HG02885 (cell line): Measurements from ENCODE around the gene CCNG2.
A peak's percentile ranks its signal among the peaks of the same experiment; 100 is the strongest.

Source experiments
- ATAC-seq: cut with Tn5 transposase; IDR thresholded peaks from one replicate; pipeline ENCODE4 v1.9.1; 2021; ENCODE audit warnings: mild to moderate bottlenecking; ENCODE audit not compliant: unreplicated experiment, poor library complexity

The CCNG2 gene

DNA sequence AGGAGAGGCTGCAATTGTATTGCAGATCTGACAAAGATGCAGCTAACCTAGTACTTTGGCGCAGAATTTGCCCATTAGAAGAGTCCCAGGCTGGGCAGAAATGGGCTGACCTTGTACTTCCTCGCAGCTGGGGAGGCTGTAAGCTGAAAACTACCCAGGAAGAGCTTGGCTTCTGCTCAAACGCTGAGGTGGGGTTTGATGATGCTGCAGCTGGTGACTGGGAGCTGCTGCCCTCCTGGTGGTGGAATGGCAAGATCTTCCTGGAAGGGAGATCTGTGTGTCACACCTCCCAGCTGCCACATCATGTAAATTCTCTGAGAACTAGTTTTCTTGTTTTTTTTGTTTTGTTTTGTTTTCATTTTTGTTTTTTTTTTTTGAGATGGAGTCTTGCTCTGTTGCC is 17.4 kb downstream of the CCNG2 start:
- ATAC-seq: no peak

DNA sequence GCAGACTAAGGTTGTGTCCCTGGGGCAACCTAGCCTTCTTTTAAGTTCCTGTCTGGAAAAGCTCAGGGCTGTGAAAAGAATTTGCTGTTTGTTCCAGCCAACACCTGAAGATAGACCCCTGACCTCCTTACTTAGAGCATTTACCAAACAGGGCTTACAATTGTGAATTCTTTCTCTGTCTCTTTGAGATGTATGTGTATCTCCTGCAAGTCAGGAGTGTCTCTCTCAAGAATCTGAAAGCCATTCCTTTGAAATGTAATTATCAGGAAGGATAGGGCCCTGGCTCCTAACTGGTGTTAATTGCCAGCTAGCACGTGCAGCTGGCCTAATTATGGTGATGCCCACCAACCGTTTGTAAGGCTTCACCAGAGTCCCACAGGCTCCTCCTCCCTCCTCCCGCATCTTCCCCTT is 18.2 kb downstream of the CCNG2 start:
- no peak for ATAC-seq

DNA sequence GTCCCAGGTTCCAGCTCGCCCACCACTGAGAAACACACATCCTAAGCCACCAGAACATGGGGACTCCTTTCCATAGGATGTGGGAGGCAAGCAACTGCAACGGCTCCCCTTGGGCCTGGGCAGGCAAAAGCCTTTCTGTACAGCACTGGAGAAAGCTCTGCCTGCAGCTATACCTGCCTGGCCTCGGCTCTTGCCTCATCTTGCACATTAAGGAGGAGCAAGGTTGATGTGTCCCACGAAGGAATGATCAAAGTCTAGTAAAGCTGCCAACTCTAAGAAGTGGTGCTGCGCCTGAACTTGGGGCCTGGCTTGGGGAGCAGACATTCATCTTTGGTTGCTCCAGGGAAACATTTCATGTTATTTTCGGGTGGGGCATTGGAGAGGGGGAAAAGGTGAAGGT is 19.6 kb downstream of the CCNG2 start:
- ATAC-seq: no peak

DNA sequence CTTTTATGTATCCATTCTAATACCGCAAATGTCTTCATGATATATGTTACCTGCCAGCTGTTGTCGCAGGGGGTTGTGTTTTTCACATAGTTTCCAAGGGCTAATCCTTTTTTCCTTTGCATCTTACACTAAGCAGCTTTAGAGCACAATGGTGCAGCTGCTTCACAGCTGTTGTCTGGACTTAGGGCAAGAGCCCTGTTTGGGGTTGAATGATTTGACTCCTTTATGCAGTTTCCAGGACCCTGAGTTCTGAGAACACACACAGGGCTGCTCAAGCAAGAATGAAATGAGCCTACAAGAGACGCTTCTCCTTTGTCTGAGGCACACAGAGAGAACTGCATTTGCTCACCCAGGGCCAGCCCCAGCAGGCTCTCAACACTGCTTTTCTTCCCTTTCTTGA is 20.2 kb downstream of the CCNG2 start:
- no peak for ATAC-seq

DNA sequence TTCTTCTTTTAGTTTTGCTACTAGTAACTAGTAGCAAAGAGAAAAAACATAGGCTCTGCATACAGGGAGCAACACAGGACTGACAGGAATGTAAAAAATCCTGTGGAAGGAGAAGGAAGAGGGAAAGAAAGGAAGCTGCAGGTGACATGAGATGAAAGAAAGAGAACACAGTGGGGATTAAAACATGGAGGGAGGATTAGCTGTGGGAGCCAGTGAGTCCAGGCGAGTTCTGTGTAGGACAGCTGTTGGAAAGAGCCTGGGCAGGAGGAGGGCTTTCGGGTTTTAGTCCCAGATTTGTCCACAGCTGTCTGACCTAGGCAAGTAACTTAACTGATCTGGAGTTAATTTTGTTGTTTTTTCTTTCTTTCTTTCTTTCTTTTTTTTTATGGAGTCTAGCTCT is 21.6 kb downstream of the CCNG2 start:
- ATAC-seq: no peak

DNA sequence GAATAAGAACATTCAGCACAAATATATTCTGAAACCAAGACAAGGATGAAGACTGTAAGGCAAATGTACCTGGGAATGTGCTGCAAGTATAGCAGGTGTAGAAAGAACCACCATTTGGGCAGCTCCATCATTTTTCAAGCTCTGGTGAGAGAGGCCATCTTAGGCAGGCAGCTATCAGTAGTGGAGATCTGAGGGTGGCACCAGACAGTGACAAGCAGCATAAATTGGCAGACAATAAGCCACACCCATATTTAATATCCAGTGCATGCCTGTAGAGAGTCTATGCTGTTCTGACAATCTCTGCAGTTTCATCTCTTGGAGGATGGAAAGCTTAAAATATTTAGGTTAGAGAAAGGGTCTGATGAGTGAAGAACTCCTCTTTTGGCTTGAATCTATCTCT is 22.5 kb downstream of the CCNG2 start:
- no peak for ATAC-seq

DNA sequence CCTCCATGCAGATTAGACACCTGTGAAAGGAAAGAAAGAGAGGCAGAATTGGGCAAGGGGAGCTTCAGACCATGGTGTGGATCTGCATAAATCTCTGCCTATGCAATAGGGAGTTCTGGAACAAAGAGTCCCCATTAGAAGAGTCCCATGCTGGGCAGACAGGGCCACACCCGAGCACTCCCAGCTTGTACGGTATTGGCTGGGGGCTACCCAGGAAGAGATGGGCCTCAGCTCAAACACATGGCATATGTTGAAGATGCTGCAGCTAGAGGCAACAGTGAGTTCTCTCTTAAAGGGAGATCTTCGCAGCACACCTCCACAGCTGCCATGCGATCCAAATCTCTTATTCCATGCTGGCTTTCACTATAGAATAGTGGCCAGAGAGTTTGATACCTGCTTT is 24.7 kb downstream of the CCNG2 start:
- ATAC-seq: no peak

DNA sequence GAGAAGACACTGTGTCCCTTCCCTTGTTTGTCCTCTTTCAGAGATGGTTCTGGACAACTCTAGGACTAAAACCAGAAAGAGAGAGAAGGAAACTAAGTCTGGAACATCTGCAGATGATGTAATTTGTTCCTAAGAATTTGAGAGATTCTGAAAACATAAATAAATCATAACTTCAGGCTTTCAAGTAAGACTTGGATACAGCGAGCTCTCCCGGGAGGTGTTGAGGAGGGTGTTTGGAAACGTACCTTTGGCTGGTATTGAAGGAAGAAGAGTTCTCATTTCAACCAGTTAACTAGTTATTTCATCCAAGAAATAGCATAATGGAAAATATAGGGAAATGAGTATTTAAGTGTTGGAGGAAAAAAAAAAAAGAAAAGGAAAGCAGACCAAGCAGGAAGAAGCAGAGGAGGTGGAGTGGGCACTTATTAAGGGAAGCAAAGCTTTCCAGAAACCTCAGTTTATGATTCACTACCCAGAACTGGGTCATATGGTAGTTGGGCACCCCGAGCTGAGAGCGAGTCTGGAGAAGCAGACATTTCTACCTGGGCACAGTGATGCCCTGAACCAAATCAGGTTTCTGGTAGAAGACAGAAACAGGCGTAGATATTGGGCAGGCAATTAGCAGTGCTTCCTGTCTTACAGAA is 26.9 kb downstream of the CCNG2 start:
- ATAC-seq: no peak

DNA sequence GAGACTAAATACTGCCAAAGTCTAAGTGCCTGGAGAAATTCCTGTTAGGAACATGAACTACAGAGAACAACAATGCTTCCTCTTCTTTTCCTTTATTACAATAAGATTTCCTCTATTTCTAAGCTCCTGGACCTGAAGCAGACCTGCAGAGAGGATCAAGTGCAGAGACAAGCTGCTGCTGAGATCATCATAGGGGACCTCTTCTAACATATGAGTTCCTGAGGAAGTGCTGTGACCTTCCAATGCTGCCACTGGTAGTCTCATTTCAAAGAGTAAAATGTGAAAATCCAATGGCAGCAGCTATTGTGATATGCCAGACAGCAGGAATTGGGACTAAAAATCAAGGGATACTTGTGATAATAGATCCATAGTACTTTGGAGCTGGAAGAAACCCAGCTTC is 28.0 kb downstream of the CCNG2 start:
- ATAC-seq: no peak

DNA sequence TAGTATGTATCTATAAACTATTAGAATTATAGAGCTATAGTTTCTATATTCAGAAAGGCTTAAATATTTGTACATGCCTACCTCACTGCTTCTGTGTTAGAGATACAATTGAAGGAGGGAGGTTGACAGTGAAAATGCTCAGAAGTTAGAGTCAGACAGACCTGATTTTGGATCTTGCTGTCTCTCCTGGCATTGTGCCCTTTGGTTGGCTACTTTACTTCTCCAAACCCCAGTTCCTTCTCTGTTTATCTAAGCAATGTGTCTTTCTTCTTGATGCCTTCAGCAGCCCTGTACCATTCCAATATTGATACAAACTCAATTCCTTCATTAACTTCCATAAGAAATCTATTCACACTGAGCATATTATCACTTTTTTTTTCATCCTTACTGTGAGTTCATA is 28.7 kb downstream of the CCNG2 start:
- ATAC-seq: no peak

DNA sequence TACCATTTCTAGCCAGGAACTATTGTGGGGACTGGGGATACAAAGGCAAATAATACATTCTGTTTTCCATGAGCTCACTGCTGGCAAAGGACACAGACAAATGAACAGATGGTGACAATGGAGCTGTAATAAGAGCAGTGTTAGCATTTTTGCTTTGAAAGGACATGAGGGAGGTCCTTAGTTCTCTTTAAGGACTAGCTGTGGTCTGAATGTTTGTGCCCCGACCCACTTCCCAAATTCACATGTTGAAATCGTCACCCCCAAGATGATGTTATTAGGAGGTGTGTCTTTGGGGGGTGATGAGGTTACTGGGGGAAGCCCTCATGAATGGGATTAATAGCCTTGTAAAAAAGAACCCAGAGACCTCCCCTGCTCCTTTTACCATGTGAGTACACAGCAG is 30.3 kb downstream of the CCNG2 start:
- ATAC-seq: no peak

DNA sequence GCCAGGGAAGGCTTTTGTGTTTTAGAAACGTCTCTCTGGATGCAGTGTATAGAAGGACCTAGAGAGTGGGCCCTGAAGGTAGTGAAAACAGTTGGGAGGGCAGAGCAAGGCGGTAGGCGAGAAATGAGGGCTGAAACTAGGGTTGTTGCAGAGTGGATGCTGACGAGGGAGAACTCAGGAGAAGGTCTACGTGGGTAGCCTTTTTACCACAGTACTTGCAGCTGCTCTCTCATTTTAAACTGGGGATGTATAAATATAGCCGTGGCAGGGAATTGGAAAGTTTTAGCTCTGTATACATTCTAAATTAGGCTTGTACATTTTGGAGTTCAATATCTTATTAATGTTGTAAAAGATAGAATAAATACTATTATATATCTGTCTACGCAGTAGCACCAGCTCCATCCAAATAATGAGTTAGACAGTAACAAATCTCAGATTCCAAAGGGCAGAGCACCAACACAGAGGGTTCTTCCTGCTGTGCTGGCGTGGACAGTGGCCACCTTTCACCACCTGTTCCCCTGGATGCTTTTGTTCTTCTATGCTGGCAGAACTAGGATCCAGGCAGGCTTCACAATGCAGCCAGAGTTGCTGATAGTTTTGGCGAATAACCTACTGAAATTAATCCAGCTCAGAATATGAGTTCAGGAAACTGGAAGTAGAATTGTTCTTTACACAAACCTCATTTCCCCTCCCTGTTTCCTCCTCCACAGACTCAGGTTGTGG is 31.7 kb downstream of the CCNG2 start:
- ATAC-seq: no peak

DNA sequence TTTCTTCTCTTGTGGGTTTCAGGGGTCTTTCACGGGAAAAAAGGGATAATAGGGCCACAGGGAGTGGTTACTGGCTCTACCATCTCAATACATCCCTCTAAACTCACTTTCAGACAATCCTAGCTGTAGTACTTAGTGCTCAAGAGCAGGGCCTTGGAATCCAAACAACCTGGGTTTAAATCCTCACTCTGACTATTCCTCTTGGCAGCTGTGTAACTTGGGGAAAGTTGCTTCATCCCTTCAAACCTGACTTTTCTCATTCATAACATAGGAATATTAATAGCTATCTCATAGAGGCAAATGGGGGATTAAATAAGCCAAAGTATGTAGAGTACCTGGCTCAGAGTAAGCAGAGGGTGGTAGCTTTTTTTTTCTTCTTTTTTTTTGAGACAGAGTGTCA is 32.4 kb downstream of the CCNG2 start:
- no peak for ATAC-seq

DNA sequence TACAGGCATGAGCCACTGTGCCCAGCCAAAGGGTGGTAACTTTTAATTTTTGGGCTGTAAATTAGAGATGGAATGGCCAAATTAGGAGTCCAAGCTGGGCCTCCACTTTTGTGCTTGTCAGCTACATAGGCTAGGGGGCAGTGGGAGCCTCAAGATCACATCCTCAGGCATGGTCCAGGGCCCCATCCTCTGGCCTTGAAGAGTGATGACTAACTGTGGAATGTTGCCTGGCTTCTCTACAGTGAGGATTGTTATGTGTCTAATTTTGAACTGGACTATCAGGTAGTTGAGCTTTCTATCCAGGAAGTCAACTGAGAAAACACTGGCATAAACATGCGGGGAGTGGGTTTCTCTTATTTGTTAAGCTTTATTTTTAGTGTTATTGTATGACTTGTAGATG is 33.0 kb downstream of the CCNG2 start:
- ATAC-seq: no peak

DNA sequence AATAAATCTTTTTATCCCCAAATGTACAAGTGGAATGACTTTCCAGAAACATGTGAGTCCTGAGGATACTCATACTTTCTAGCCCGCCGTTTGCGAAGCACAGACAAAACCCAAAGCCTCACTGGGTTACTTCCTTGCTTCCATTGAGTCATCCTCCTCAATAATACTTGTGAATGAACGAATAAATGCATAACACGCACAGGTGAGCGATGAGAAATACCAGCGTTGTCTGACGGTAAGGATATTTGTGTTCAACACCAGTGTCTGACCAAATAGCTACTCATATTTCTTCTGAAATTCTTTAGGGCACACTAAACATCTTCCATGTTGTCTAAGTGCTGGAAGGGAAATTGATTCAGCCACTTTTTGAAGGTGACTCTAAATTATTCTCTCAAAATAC is 36.0 kb downstream of the CCNG2 start:
- no peak for ATAC-seq

DNA sequence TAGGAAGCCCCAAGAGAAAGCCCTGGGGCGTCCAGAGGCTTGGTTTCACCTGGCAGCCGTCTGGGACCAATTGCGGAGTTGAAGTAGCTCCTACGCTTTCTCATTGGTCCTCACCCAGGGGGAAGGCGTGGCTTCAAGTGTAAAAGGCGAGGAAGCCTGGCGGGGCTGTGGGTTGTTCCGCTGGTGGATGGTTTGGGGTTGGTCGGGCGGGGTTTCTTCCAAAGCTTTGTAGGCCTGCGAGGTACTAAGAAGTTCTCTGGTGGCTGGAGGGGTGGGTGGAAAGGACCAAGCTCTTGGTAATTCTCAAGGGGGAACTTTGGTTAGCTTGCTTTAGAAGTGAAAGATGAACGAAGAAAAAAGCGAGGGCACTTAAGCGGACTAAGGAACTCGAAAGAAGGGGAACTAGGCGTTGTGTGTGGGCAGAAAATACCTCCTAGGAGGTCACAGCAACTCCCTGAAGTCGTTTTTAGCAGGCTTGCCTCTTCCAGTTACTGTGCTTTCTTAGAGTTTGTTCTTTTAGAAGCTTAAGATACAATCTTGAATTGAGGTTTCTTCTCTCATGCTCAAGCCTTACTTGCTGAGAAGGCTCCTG is 36.6 kb downstream of the CCNG2 start:
- peak; percentile 86 for ATAC-seq

DNA sequence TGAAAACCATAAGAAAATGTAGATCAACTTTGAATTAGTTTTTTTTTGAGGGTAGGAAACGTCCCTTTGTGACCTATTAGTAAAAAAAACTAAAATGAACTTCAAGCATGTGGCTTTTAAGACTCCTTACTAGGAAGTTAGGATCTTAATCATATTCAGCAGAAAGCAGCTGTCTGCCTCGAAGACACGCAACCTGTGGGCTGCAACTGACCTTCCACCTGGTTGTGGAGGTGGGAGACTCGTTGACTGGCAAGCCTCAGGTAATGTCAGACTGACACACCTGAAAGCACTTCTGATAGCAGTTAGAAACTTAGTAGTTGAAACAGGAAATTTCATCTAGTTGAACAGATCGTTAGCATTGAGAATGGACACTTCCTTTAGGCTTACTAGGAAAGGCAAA is 37.4 kb downstream of the CCNG2 start:
- ATAC-seq: no peak

DNA sequence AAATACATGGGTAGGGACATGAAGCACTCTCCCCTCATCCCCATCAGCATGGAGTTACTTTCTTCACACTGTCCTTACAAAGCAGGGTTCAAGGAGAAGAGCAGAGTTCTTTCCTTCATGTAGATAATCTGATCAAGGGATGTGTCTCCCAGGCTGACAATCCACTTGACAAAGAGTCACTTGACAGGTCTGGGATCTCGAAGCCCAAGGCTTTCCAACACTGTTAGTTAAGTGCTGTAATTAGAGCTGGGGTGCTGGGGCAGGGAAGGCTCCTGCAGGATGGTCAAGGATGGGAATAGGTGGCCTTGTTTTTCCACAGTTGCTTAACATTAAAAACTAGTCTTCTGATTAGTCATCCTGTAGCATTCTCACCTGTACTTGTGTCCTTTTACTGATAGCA is 38.0 kb downstream of the CCNG2 start:
- ATAC-seq: no peak

DNA sequence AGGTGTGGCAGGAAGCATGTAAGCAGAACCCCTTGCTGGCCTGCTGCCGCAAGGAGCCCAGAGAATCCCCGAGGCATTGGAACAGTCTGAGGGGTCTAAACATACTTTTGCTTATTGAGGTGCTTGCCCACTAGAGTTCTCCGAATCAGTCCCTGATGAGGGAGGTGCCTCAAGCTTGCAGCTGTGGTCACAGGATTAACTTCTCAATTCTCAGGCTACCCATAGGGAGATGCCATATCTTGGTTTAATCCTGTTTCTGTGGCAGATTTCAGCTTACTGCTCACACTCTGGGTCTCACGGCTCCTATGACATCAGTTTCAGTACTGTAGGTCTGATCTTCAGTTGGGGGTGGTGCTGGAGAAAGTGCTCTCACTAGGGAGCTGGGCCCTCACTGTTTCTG is 39.9 kb downstream of the CCNG2 start:
- peak; percentile 42 for ATAC-seq

DNA sequence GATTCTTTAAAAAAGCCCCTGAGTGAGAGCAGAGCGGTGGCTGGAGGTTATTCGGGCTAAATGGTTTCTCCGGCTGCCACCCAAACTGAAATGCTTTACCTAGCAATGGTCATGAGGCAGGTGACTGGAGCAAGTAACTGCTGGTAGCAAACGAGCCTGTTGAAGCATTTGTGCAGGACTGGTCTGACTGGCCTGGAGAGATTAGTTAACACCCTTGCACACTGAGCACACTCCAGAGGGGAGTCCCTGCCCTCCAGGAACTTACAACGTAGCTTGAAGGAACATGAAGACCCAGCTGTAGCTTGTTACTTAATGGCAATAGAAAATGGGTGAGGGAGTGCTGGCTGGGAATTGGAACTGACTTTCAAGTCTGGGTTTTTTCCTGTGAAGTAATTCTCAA is 40.4 kb downstream of the CCNG2 start:
- no peak for ATAC-seq

DNA sequence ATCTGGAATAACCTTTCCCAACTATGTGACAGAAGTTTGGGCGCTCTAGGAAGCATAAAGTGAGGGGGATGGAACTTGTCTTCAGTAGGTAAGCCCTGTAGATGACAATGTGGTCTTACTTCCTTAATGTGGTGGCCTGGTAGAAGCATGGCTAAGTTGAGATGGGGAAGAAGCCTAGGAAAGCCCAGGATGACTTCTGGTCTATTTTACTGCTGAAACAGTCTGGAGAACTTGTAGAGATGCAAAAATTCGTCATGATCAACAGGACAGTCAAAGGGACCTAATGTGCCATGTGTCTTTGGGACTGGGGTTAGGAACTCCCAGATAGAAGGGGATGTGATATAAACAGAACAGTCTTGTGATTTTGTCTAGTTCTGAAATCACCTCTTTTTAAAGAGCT is 40.8 kb downstream of the CCNG2 start:
- ATAC-seq: no peak

DNA sequence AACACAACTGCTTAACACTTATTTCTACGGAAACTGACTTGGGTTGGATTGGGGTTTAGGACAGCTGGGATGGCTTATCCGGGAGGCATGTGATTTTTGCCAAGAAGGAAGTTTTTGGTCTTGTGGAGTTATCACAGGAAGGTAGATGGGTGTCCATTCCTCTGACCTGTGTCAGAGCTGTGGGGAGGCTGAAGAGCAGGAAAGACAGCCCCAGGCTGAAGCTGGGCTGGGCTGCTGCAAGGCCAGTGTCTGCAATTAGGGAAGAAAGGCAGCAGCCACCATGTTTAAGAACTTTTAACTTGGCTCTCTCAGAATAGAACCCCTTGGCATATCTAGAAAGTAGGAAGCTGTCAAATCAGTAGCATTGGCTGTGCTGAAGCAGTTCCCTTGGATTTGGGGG is 42.3 kb downstream of the CCNG2 start:
- ATAC-seq: no peak
